ENCODE results near the gene PBX1.

Gene PBX1

DNA sequence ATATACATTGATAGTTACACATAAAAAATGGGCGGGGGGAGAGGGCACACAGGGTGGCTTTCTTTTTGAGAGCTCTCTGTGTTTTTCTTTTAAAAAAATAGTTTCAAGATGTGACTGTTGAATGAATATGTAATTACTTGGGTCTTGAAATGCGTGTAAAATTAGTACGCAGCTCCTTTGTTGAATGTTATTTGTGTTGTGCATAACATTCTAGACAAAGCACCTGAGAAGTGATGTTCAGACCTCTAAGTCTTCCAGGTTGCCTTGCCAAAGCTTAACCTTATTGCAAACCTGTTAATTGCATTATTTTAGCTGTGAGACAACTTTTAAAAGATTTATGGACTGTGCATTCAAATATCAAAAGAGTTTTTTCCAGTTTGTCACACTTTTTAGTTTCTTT, 5.4 kb downstream of the PBX1 start:
- DNase-seq: no peak

GRCh38 chr1:164565357-164565756, 6.4 kb downstream of the PBX1 start:
- no peak for DNase-seq

- DNase-seq: no peak
Measured at GRCh38 chr1:164567774-164568173, 8.8 kb downstream of the PBX1 start.

DNA sequence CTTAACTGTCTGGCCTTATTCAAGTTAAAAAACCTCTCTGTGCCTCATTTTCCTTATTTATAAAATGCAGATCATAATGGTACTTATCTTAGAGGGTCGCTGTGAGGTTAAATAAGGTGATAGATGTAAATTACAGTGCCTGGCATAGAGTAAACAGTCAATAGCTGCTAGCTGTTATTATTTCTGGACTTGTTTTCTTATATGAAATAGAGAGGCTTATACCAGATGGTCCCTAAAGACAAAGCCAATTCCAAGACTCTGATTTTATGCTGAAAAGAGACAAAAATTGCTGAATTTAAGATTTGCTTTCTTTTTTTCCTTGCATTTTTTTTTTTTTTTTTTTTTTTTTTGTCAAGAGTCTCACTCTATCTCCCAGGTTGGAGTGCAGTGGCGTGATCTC, 10.3 kb downstream of the PBX1 start:
- DNase-seq: no peak

DNA sequence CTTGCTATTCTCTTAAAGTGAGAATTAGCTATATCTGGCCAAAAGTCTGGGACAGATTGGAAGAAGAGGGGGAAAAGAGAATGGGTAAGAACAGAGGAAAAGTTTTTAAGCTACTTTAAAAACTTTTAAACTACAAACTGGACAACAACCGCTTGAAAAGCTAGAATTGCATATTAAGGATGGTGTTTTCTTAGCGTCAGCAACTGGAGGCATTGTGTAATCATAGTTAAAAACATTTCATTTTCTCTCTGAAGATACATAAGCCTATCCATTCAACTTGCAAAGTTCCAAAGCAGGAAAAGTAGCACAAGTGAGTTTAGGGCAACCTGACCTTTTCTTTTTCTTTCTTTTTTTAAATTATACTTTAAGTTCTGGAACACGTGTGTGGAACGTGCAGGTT, 10.9 kb downstream of the PBX1 start:
- DNase-seq: no peak

- DNase-seq: no peak
Measured at GRCh38 chr1:164571333-164571732, 12.3 kb downstream of the PBX1 start.

- no peak for DNase-seq
Measured at GRCh38 chr1:164575356-164575886, 16.4 kb downstream of the PBX1 start.

DNA sequence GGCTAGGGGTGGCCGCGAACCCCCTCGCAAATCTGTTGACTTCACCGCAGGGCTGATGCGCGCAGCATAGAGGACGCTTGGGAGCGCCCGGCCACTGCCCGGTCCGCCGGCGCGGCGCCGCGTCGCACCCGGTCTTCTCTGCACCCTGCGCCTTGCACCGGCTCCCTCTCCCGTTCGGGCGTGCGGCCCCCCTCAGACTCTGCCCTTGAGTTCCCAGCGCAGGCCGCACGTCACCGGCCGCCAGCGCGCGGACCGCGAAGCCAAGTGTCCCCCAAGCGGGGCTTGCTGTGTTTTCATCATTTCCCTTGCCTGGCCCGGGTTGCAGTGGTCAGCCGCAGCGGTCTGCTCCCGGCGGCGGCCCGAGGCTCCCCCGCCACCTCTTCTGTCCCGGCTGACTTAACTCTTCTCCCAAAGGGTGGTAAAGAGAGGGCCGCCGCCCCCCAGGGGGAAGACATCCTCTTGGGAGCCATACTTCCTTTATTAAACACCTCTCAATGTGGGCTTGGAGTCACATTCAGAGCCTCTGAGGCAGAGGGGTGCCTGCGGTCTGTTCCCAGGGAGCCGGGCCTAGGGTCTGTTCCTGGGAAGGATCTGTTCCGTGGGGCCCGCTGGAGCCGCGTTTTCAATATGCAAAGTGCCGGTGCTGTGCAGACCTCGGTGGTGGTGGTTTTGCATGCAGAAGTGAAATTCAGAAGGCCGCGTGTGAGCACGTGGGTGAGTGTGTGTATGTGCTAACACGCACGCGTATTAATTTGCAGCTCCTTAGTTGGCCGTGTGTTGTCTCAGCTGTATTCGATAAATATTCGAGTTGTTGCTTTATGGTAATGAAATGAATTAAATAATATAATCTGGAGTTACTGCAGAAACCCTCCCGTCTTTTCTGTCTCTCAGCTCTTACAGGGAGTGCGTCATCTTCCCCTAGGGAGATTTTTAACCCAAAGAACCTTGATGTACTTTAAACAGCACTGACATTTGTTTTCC, 17.6 kb downstream of the PBX1 start:
- DNase-seq: no peak

GRCh38 chr1:164577291-164577690, 18.3 kb downstream of the PBX1 start:
- DNase-seq: no peak

DNA sequence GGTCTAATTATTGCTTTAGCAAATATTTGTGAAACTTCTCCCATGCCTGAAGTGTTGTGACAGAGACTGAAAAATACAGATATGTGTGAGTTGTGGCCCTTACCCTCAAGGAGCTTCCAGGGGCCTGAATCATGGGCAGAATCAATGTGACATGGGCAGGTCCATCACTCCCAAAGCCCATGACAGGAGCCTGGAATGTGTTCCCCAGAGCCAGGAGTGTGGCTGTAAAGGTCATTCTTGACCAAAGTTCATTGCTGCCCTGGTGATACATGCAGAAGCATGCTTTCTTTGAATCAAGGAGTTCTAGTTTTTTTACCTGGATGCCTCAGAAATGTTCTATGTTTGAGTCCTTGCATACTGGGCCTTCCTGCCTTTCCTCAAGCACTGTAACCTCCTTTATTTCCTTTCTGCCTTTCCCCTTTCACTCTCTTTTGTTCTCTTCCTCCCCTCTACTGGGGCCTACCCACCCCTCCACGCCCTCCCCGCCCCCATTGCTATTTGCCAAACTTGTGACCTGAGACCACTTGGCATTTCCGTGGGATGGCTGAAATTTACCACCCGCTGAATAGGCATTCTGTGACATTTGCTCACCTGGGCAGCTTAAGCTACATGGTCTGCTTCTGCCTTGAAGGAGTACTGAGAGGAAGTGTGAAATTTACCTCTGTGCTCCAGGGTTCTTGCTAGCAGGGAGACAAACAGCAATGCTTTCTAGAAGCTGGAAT, 19.7 kb downstream of the PBX1 start:
- DNase-seq: no peak

DNA sequence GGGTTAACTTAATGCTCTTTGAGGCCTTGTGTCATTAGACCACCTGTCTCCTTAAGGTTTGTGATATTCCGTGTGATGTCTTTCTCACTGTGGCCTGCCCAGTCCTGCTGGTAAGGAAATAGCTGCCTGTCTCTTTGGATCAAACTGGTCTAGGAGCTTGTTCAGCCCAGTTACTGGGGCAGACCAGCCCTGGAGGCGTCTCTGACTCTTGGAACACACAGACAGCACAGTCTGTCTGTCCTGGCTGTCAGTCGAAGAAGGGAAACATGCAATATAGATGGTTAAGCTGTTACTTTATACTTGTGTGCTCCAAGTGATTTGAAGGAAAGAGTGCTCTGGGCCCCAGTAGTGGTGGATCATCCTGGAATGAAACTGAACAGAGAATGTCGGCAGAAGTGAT, 20.4 kb downstream of the PBX1 start:
- no peak for DNase-seq

DNA sequence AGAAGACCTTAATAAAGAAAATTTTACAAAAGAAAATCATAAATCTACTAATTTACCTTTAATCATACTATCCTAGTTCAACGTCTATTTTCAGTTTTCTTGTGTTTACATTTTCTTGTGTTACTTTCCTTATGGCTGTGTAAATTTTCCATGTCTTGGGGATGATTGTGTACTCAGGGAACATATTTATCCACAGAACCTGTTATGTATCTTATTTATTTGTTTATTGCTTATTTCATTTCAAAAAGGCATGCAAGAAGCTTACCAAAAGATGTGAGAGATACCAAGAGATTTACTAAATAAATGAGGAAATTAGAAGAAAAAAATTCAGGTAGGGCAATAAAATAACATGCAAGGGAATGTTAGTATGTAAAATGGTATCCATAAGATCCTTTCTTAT, 22.8 kb downstream of the PBX1 start:
- DNase-seq: no peak

DNA sequence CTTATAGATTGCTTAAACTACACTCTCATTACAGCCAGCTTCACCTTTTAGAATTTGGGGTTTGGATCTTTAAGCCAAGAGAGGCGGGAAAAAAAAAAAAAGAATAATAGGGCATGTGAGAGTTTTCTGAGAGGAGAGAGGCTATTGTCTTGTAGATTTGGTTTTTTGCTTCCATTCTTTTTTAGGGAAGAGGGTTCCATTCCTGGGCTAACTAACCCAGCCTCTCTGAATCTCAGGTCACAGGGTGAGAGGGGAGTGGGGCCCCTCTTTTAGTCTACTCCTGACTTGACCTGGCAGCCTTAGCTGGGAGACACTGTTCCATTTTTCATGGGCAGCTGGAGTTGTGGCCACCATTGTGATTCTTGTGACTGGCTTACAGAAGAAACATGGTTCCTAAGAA, 24.2 kb downstream of the PBX1 start:
- DNase-seq: no peak

DNA sequence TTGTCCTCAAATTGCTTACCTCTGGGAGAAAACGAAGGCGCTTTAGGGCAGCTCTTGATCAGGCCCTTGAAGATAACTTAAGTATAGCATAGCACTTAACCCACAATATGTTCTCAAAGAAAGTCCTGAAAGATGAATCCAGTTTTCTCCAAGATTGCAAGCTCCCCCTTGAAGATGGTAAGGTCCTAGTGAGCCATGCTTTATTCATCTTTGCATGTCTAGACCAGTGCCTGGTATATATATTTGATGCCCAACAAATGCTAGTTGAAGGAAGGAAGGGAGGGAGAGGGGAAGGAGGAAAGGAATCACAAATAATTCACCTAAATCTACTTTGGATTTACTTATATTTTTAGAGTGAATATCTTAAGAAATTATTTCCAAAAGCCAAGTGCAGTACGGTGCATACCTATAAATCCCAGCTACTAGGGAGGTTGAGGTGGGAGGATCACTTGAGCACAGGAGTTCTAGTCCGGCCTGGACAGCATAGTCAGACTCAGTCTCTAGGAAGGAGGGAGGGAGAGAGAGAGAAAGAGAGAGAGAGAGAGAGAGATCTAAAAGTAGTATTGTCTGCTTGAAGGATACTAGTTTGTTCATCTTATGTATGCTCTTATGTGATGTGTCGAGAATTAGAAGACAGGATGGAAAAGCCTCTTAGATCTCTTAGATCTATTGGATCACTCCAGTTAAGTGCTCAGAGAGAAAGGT, 25.0 kb downstream of the PBX1 start:
- no peak for DNase-seq

DNA sequence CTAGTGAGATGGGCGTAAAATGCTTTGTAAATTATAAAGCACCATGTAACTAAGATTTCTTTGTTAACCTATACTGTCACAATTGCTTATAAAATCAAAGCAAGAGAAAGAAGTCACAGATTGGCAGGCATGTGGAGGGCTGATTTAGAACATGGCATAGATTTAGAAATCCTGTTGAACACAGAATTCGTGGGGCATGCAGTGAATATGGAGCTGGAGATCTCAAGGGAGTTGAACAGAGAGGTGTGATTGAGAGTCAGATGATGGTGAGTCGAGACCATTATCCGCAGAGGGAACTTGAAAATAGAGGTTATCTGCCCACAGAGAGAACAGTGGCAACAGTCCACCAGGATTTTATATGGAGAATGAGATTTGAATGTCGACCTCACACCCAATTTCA, 27.6 kb downstream of the PBX1 start:
- DNase-seq: no peak

DNA sequence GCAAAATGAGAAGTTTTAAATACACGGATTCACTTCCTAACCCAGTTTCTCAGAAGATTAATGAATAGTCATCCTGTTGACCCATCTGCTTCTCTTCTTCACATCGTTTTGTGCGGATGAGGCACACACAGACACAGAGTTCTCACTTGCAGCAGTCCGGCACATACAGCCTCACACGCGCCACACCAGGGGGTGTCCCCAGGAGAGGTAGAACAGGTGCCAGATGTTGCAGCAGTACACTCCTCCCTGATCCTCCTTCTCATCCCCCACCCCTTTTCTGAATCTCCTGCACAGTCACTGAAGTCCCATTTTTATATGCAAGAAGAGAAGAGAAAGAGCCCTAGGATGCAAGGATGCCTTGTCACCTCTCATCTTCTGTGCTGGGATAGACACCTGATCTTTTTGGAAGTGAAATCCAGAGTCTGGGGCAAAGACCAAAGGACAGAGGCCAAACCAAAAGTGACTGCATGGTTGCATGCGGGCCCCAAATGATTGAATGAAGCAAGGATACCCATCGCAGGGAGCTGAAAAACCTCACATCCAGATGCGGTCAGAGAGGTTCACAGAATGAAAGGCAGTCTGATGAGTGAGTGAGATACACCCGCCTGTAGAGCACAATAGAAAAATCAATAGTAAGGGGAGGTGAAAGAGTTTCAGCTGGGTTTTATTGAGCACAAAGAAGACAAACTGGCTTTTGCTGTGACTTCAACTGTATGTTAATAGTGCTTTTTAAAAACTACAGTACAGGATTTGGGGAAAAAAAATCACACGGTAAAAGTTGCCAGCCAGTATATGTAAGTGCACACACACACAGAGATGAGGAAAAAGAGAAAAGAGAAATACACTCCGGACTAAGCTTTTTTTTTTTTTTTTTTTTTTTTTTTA, 28.9 kb downstream of the PBX1 start:
- DNase-seq: no peak

DNA sequence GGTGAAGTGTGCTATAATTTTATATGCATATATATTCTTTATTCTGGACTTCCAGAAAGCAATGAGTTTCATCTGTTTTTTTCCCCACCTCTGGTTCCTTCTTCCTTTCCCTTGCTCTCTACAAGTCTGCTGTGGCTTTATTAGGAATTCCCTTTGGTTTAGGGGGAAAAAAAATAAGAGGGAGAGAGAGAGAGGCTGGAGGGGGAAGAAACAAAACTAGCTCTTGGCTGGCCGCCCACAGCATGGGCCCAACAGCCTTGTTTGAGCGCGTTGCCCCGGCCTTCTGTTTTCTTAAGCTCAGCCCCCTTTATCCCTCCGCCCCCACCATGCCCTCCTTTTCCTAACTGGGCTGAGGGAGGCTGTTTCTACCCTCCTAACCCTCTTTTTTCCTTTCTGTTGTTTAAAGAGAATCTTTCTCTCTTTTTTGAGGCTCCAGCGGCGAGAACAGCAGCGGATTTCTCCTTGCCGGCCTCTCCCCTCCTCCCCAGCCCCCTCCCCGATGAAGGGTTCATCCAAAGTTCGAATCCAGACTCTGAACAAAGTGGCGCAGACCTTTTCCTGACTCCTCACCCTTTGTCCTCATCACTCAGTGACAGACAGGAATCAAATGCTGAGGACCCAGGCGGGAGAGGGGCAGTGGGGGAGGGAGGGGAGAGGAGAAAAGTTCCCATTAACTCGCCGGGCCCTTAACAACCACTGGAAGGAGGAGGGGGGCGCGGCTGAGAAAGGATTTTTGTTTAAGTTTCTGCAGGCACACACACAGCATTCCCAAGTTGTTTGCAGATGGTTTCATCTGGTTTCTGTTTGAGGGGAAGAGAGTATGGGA, 29.7 kb downstream of the PBX1 start:
- no peak for DNase-seq

GRCh38 chr1:164589408-164589807, 30.4 kb downstream of the PBX1 start:
- DNase-seq: no peak

DNA sequence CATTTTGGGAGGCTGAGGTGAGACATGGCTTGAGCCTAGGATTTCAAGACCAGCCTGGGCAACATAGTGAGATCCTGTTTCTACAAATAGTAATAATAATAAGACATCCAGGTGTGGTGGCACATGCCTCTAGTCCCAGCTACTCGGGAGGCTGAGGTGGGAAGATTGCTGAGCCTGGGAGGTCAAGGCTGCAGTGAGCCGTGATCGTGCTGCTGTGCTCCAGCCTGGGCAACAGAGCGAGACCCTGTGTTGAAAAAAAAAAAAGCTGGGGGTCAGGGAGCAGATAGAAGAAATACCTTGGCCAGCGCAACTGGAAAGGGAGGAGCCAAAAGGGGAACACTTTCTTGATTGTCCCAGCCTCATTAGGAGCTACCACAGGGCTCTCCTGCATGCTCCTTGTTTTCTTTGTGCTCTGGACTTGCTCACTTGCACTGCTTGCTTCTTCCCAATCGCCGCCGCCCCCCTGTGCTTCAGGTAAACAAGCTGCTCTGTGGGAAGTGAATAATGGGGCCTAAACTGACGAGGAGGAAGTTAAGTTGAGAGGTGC, 31.1 kb downstream of the PBX1 start:
- DNase-seq: no peak

DNA sequence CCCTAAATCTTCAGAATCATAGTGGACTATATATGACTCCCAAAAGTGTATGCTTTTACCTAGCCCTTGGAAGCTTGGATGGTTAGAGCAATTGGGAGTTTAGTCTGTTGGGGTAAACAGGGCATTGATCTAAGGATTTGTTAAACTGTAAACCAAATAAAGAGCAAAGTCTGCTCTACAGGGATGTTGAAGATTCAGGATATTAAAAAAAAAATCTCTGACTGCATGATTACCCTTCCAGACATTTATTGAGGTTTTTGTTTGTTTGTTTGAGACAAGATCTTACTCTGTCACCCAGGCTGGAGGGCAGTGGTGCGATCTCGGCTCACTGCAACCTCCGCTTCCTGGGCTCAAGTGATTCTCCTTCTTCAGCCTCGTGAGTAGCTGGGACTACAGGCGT, 31.6 kb downstream of the PBX1 start:
- no peak for DNase-seq

GRCh38 chr1:164591858-164592257, 32.9 kb downstream of the PBX1 start:
- no peak for DNase-seq
